Omental fat pad (tissue), 4 donors: ENCODE results near the gene CCDC87. TPM values are rescaled to one million over a fixed set of nuclear protein-coding genes. Genes with fewer than 3 reads are reported as not detected.
"Not testable (repeated sequence)": the region's sequence is repeated elsewhere in the genome, so short reads cannot be mapped to it uniquely, and the experiment has no call there.

Experiments used
- ATAC-seq: fragments of 150-250 bp; one replicate; pipeline ENCODE4 v1.9.1; 2016; ENCODE audit warnings: mild to moderate bottlenecking, moderate library complexity; ENCODE audit not compliant: low FRiP score
- DNase-seq: peaks from one replicate; pipeline ENCODE4 v3.0.0-alpha.2; 2019; ENCODE audit warnings: low spot score
- CTCF ChIP-seq, 3 donors: fragments of 450-650 bp; IDR thresholded peaks; one replicate each; pipeline ENCODE4 v1.5.1; 2016 to 2017; ENCODE audit warnings: antibody characterized with exemption in 3 of 3, mild to moderate bottlenecking in 3 of 3, moderate library complexity in 2 of 3
- total RNA-seq, 4 donors: library from RNA; depleted of rRNA; stranded (reverse); fragments of >200 nt; gene quantifications; one replicate each; pipeline ENCODE4 v1.1.0, GENCODE V29; 2016

Gene CCDC87
- total RNA-seq, 4 donors from 2014 or later: 0.19 to 0.28 TPM; not detected in 2

- peak; percentile 97 for ATAC-seq
- no peak for TF ChIP-seq CTCF (IDR thresholded peaks at IDR 0.05)
- DNase-seq: peak; percentile 91
Measured at GRCh38 chr11:66616379-66617154, 23.7 kb upstream of the CCDC87 start, which contains the start of gene RBM14. TSS of gene RBM14 (plus strand) at chr11:66616630. CDS start at chr11:66616721, 91 bp downstream.

GRCh38 chr11:66614073-66614472 lies 21.2 kb upstream of the CCDC87 start:
- DNase-seq (no peak), ATAC-seq (no peak)
- TF ChIP-seq CTCF (IDR thresholded peaks at IDR 0.05): no peak

GRCh38 chr11:66612458-66612857 lies 19.6 kb upstream of the CCDC87 start:
- no peak for TF ChIP-seq CTCF (IDR thresholded peaks at IDR 0.05)
- no peak for DNase-seq
- no peak for ATAC-seq

- DNase-seq (no peak), ATAC-seq (no peak)
- no peak for TF ChIP-seq CTCF (IDR thresholded peaks at IDR 0.05)
Measured at GRCh38 chr11:66609721-66610617, 17.1 kb upstream of the CCDC87 start.

GRCh38 chr11:66607126-66607834 lies 14.4 kb upstream of the CCDC87 start:
- DNase-seq (peak; percentile 33), ATAC-seq (peak; percentile 86)
- no peak for TF ChIP-seq CTCF (IDR thresholded peaks at IDR 0.05)

GRCh38 chr11:66606608-66607007 lies 13.7 kb upstream of the CCDC87 start:
- not testable (repeated sequence) for ATAC-seq, DNase-seq

GRCh38 chr11:66604155-66604554 lies 11.3 kb upstream of the CCDC87 start:
- no peak for ATAC-seq
- TF ChIP-seq CTCF (IDR thresholded peaks at IDR 0.05): no peak
- DNase-seq: no peak
